Nephron progenitor cell (in vitro differentiated cells): Measurements from ENCODE around the gene NECTIN1.

Experiments used
- DNase-seq: peaks from one replicate; pipeline ENCODE4 v3.0.0; 2021
- H3K27ac Mint-ChIP-seq: 2 replicates; pipeline ENCODE4 v1.8.0; 2021; ENCODE audit warnings: mild to moderate bottlenecking, moderate library complexity, mixed read lengths
- H3K27me3 Mint-ChIP-seq: 2 replicates; pipeline ENCODE4 v1.8.0; 2021; ENCODE audit warnings: mild to moderate bottlenecking, low read depth, mixed read lengths; ENCODE audit not compliant: poor library complexity
- H3K36me3 Mint-ChIP-seq: 2 replicates; pipeline ENCODE4 v1.8.0; 2021; ENCODE audit warnings: low read depth, mixed read lengths
- H3K4me1 Mint-ChIP-seq: 2 replicates; pipeline ENCODE4 v1.8.0; 2021; ENCODE audit warnings: mixed read lengths
- H3K4me3 Mint-ChIP-seq: 2 replicates; pipeline ENCODE4 v1.8.0; 2021; ENCODE audit warnings: mild to moderate bottlenecking, moderate library complexity, mixed read lengths
- H3K9me3 Mint-ChIP-seq: 2 replicates; pipeline ENCODE4 v1.8.0; 2021; ENCODE audit warnings: mild to moderate bottlenecking, moderate library complexity, mixed read lengths
- TF ChIP-seq, protein P1 (sequence below): fragments of 200-600 bp; sonication (generic); IDR thresholded peaks from 2 replicates; pipeline ENCODE4 v1.5.0; 2021; ENCODE audit warnings: antibody characterized with exemption

The NECTIN1 gene

GRCh38 chr11:119661226-119661625 is 67.8 kb downstream of the NECTIN1 start:
- no peak for DNase-seq
- peaks cover 31% of the 10 kb centered on the region for H3K4me1 Mint-ChIP-seq

DNA sequence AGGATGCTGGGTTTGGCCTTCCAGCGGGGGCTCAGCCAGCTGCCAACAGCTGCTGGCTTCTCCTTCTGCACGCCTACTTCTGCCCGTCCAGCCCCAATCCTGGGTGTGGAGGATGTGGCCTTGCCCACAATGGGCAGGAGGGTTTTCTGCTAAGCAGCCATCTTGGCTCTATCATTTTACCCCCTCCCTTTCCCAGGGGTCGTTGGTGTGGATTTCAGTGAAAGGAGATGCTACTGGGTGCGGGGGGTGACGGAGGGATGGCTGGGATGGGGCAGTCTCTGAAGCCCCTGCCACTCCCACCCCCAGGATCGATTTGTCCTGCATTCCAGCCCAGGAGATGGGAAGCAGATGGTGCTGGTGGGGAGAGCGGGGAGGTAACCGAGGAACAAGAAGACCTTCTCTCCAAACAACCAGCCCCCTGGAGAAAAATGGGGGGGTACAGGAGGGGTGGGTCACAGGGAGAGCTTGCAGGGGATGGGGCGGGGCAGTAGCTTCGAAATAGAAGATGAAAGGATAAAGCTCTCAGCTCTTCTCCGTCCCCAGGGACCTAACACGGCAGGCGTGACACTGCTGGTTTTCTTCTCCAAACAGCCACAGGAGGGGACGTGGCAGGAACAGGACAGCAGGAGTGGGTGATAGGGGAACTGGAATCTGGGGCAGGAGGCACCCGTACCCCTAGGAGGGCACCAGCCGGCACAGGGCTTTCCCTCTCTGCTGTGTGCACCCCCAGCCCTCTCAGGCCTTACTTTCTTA is 68.9 kb downstream of the NECTIN1 start:
- Mint-ChIP-seq H3K9me3 (no peaks in the 10 kb centered on the region), H3K4me3 (no peak overlapping the region)

More at GRCh38 chr11:119661226-119661625, 67.8 kb downstream of the NECTIN1 start:
- H3K36me3 Mint-ChIP-seq = no peaks in the 10 kb centered on the region
- H3K27me3 Mint-ChIP-seq = no peaks in the 10 kb centered on the region
- no peak overlapping the region for H3K27ac Mint-ChIP-seq
- TF ChIP-seq, protein P1, sequence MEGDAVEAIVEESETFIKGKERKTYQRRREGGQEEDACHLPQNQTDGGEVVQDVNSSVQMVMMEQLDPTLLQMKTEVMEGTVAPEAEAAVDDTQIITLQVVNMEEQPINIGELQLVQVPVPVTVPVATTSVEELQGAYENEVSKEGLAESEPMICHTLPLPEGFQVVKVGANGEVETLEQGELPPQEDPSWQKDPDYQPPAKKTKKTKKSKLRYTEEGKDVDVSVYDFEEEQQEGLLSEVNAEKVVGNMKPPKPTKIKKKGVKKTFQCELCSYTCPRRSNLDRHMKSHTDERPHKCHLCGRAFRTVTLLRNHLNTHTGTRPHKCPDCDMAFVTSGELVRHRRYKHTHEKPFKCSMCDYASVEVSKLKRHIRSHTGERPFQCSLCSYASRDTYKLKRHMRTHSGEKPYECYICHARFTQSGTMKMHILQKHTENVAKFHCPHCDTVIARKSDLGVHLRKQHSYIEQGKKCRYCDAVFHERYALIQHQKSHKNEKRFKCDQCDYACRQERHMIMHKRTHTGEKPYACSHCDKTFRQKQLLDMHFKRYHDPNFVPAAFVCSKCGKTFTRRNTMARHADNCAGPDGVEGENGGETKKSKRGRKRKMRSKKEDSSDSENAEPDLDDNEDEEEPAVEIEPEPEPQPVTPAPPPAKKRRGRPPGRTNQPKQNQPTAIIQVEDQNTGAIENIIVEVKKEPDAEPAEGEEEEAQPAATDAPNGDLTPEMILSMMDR = no peak
- H3K4me3 Mint-ChIP-seq = no peak overlapping the region
- no peaks in the 10 kb centered on the region for H3K9me3 Mint-ChIP-seq

GRCh38 chr11:119652907-119653659 is 75.9 kb downstream of the NECTIN1 start:
- Mint-ChIP-seq H3K9me3 (no peaks in the 10 kb centered on the region), H3K27me3 (peaks cover 9% of the 10 kb centered on the region), H3K4me3 (no peak overlapping the region), H3K36me3 (no peaks in the 10 kb centered on the region), H3K27ac (no peak overlapping the region), H3K4me1 (peaks cover 29% of the 10 kb centered on the region)
- DNase-seq = no peak
- TF ChIP-seq, protein P1 = no peak

More for the DNA sequence above, 68.9 kb downstream of the NECTIN1 start:
- Mint-ChIP-seq H3K27ac (peak overlapping the region; percentile 64), H3K4me1 (peaks cover 31% of the 10 kb centered on the region), H3K27me3 (no peaks in the 10 kb centered on the region), H3K36me3 (no peaks in the 10 kb centered on the region)
- TF ChIP-seq, protein P1 = no peak
- DNase-seq = peak; percentile 22

- TF ChIP-seq, protein P1 = no peak
- Mint-ChIP-seq H3K36me3 (no peaks in the 10 kb centered on the region), H3K27me3 (peaks cover 12% of the 10 kb centered on the region), H3K27ac (no peak overlapping the region), H3K4me3 (no peak overlapping the region), H3K4me1 (peaks cover 36% of the 10 kb centered on the region), H3K9me3 (no peaks in the 10 kb centered on the region)
- DNase-seq = no peak
These were observed 77.0 kb downstream of the NECTIN1 start for GRCh38 chr11:119651802-119652584.

DNA sequence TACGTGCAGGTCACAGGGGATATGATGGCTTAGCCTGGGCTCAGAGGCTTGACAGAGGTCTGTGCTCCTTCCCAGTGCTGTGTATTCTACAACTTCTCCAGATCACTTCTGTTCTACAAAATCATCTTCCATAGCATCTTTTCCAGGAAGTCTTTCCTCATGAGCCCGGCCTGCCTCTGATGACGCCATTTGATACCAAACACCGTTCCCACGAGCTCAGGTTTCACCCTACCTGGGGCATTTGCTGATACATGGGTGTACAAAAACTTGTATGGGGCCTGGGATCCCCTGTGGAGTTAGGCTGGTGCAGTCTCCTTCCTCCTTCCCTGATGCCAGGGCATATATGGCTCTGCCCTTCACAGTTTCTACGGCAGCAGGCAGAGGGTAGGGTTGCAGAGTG is 78.7 kb downstream of the NECTIN1 start:
- H3K36me3 Mint-ChIP-seq = no peaks in the 10 kb centered on the region
- no peak overlapping the region for H3K4me3 Mint-ChIP-seq
- TF ChIP-seq, protein P1 = no peak
- DNase-seq = no peak
- peaks cover 53% of the 10 kb centered on the region for H3K4me1 Mint-ChIP-seq
- H3K27me3 Mint-ChIP-seq = peaks cover 12% of the 10 kb centered on the region
- H3K9me3 Mint-ChIP-seq = no peaks in the 10 kb centered on the region
- no peak overlapping the region for H3K27ac Mint-ChIP-seq
